Measurements from ENCODE around the gene NEU2.

DNA sequence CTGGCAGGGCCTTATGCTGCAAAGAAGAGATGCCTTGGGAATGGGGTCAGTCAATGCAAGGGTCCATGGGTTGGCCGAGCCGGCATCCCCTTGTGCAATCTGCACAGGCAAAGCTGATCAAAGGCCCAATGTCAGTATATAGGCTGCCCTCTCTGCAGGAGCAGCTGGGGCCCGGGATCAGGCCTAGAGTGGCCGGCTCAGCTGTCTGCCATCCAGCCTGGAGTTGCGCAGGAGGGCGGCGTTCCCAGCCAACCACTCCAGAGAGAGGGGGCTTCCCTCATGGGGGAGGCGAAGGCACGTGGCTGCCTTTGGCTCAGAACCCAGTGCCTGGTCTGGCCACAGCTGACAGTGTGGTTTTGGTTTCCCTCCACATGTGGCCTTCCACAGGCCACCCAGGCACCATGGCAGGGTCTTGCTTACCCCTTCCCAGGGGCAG lies 31.5 kb downstream of the NEU2 start:
- TF ChIP-seq ZNF384 (IDR thresholded peaks at IDR 0.05) (no peak), FOXA1 (IDR thresholded peaks at IDR 0.05) (no peak), TARDBP (IDR thresholded peaks at IDR 0.05) (no peak), BHLHE40 (IDR thresholded peaks at IDR 0.05; ENCODE audit: borderline replicate concordance) (no peak), SP1 (IDR thresholded peaks at IDR 0.05) (no peak), FOXK2 (IDR thresholded peaks at IDR 0.05) (no peak), FOXM1 (IDR thresholded peaks at IDR 0.05; ENCODE audit: borderline replicate concordance) (no peak), NFRKB (IDR thresholded peaks at IDR 0.05) (no peak), SUZ12 (IDR thresholded peaks at IDR 0.05) (no peak), ARNT (IDR thresholded peaks at IDR 0.05) (no peak), LEF1 (IDR thresholded peaks at IDR 0.05; ENCODE audit: borderline replicate concordance) (no peak), ELF4 (IDR thresholded peaks at IDR 0.05) (no peak)

All from HEK293T (cell line).